Endothelial cell of umbilical vein (primary cell): Measurements from ENCODE around the gene RSPO3.

Experiments used
- EZH2 ChIP-seq: IDR thresholded peaks from 2 replicates; pipeline ENCODE4 v1.6.1; 2012; ENCODE audit warnings: borderline replicate concordance, low read depth, mild to moderate bottlenecking, moderate library complexity, low read length, inconsistent platforms; ENCODE audit not compliant: severe bottlenecking
- GATA2 ChIP-seq: IDR thresholded peaks from 2 replicates; pipeline ENCODE4 v1.7.0; 2011; ENCODE audit warnings: low read depth, mild to moderate bottlenecking, moderate library complexity, mixed read lengths, low read length; ENCODE audit not compliant: insufficient read length, insufficient read depth
- JUN ChIP-seq: IDR thresholded peaks from 2 replicates; pipeline ENCODE4 v1.6.1; 2011; ENCODE audit warnings: borderline replicate concordance, low read depth; ENCODE audit not compliant: insufficient read length, insufficient read depth
- MAX ChIP-seq: IDR thresholded peaks from 2 replicates; pipeline ENCODE4 v1.6.1; 2011; ENCODE audit not compliant: insufficient read depth, insufficient read length
- MYC ChIP-seq: IDR thresholded peaks from one replicate; pipeline ENCODE4 v1.6.1; 2011; ENCODE audit warnings: mild to moderate bottlenecking, low read depth, low read length
- POLR2A ChIP-seq: IDR thresholded peaks from 2 replicates; pipeline ENCODE4 v1.6.1; 2012; ENCODE audit warnings: low read depth, mild to moderate bottlenecking, control low read depth, low read length
- TF ChIP-seq, protein P1 (sequence below), 2 donors: IDR thresholded peaks; 1 replicate in 1 of 2; 2 replicates in 1 of 2; pipeline ENCODE4 v1.5.1; 2011; ENCODE audit warnings: low read length in 2 of 2, mild to moderate bottlenecking in 2 of 2, moderate library complexity in 2 of 2, control low read depth in 1 of 2, inconsistent platforms in 1 of 2, low read depth in 1 of 2; ENCODE audit not compliant: insufficient read depth in 1 of 2; ENCODE audit errors: extremely low read depth in 1 of 2

DNA sequence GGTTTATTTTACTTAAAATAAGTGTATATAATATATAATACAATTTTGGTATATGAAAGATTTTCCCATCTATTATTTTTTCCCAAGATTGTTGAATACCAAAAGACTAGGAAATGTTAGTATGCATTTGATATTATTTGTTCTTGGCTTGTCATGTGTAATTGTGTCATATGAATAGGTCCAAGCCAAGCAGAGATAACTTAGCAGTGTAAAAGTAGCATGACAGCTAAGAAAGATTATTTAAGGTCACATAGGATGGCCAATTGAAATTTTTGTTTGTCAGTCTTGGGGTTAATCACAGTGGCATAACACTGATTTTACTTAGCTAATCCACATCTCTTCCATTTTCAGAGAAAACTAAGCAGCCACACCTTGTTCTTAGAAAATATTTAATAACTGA is 38.8 kb upstream of the RSPO3 start:
- TF ChIP-seq, protein P1, sequence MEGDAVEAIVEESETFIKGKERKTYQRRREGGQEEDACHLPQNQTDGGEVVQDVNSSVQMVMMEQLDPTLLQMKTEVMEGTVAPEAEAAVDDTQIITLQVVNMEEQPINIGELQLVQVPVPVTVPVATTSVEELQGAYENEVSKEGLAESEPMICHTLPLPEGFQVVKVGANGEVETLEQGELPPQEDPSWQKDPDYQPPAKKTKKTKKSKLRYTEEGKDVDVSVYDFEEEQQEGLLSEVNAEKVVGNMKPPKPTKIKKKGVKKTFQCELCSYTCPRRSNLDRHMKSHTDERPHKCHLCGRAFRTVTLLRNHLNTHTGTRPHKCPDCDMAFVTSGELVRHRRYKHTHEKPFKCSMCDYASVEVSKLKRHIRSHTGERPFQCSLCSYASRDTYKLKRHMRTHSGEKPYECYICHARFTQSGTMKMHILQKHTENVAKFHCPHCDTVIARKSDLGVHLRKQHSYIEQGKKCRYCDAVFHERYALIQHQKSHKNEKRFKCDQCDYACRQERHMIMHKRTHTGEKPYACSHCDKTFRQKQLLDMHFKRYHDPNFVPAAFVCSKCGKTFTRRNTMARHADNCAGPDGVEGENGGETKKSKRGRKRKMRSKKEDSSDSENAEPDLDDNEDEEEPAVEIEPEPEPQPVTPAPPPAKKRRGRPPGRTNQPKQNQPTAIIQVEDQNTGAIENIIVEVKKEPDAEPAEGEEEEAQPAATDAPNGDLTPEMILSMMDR (IDR thresholded peaks at IDR 0.05; ENCODE audit: extremely low read depth in 1 of 2, insufficient read depth in 1 of 2, low read depth in 1 of 2, low read length in 2 of 2): no peak
- TF ChIP-seq JUN: no peak
- TF ChIP-seq EZH2: no peak
- no peak for TF ChIP-seq POLR2A
- no peak for TF ChIP-seq MYC
- no peak for TF ChIP-seq MAX
- TF ChIP-seq GATA2: no peak
